K562 (cell line): ENCODE results near the gene KCNIP2. TPM values are rescaled to one million over a fixed set of nuclear protein-coding genes. Genes with fewer than 3 reads are reported as not detected.
A peak's percentile ranks its signal among the peaks of the same experiment; 100 is the strongest.

ENCODE experiments used
- ATAC-seq: fragments of 200-7000 bp; cut with Tn5 transposase; 3 replicates; pipeline ENCODE4 v1.9.1; 2020; ENCODE audit warnings: moderate library complexity
- BruUV-seq: library from RNA; stranded (reverse); fragments of 400-500 nt; replicated peaks from 2 replicates; lab custom pipeline; 2021; lab: Mats Ljungman, UMichigan
- CTCF ChIA-PET: fragments of 300-600 bp; formaldehyde crosslinking; extraction: SDS; loops from one replicate; lab custom pipeline; 2021; ENCODE audit warnings: low intra/inter-chr PET ratio; lab: Yijun Ruan, JAX
- POLR2A ChIA-PET: fragments of 300-600, 350-650 bp; sonication (Branson Sonifier 250); formaldehyde crosslinking; extraction: SDS; loops from one replicate; lab custom pipeline; 2021; ENCODE audit warnings: antibody characterized with exemption, inconsistent platforms; lab: Yijun Ruan, JAX
- DNase-seq, 4 experiments: peaks; one replicate each; pipeline versions ENCODE4 v3.0.0 to v3.0.0-alpha.2; 2011 to 2018; ENCODE audit warnings: low spot score in 3 of 4, mixed read lengths in 3 of 4; ENCODE audit errors: extremely low read depth in 1 of 4
- FAIRE-seq: peaks from 2 replicates; lab custom pipeline; 2011; peaks lifted over from hg19 to GRCh38; lab: Jason Lieb, UNC
- H2AFZ ChIP-seq: 2 replicates; pipeline ENCODE4 v1.6.0; 2011; ENCODE audit warnings: low read depth, low read length, control low read depth, inconsistent platforms
- H3K27ac ChIP-seq: fragments of 200-600 bp; 3 replicates; pipeline ENCODE4 v1.8.0; 2011; ENCODE audit warnings: low read depth, mild to moderate bottlenecking, control low read depth, inconsistent platforms, low read length, moderate library complexity, mixed read lengths; ENCODE audit errors: extremely low read depth
- H3K27me3 ChIP-seq, 2 experiments: fragments of 300-600 bp in 1 of 2; 2 replicates in 1 of 2; 3 replicates in 1 of 2; pipeline versions ENCODE4 v1.6.0 to v1.8.0; 2011; ENCODE audit warnings: inconsistent platforms in 2 of 2, low read length in 2 of 2, mild to moderate bottlenecking in 1 of 2, mixed read lengths in 1 of 2, moderate library complexity in 1 of 2; ENCODE audit not compliant: control insufficient read depth in 2 of 2, insufficient read depth in 2 of 2
- H3K36me3 ChIP-seq: fragments of 300-600 bp; 3 replicates; pipeline ENCODE4 v1.8.0; 2011; ENCODE audit warnings: mild to moderate bottlenecking, low read length, inconsistent platforms; ENCODE audit not compliant: control insufficient read depth, insufficient read depth
- H3K4me1 ChIP-seq, 2 experiments: fragments of 200-600 bp in 1 of 2; replicated peaks in 1 of 2; 2 replicates in 1 of 2; 3 replicates in 1 of 2; pipeline versions ENCODE4 v1.5.1 to v1.8.0; 2011; ENCODE audit warnings: inconsistent platforms in 2 of 2, low read length in 2 of 2, mild to moderate bottlenecking in 1 of 2, mixed read lengths in 1 of 2, moderate library complexity in 1 of 2; ENCODE audit not compliant: control insufficient read depth in 2 of 2, insufficient read depth in 2 of 2
- H3K4me2 ChIP-seq: 2 replicates; pipeline ENCODE4 v1.6.1; 2011; ENCODE audit warnings: low read length, control low read depth, inconsistent platforms, mixed read lengths; ENCODE audit not compliant: insufficient read depth
- H3K4me3 ChIP-seq: fragments of 200-600 bp; sonication (generic), shearing (Covaris generic); 2 replicates; pipeline ENCODE4 v1.5.1; 2016; ENCODE audit warnings: control low read depth, inconsistent platforms
- H3K79me2 ChIP-seq: fragments of 200-600 bp; 3 replicates; pipeline ENCODE4 v1.8.0; 2011; ENCODE audit warnings: low read length, inconsistent platforms; ENCODE audit not compliant: control insufficient read depth, insufficient read depth
- H3K9ac ChIP-seq, 2 experiments: 2 replicates each; pipeline versions ENCODE4 v1.6.0 to v1.6.1; 2011; ENCODE audit warnings: low read depth in 2 of 2, low read length in 2 of 2, control low read depth in 1 of 2, inconsistent platforms in 1 of 2, mild to moderate bottlenecking in 1 of 2, mixed read lengths in 1 of 2; ENCODE audit not compliant: insufficient read depth in 1 of 2
- H3K9me1 ChIP-seq: one replicate; pipeline ENCODE4 v1.6.0; 2011; ENCODE audit warnings: inconsistent platforms, mild to moderate bottlenecking, low read length, moderate library complexity; ENCODE audit not compliant: control insufficient read depth, insufficient read depth
- H3K9me3 ChIP-seq: replicated peaks from 2 replicates; pipeline ENCODE4 v1.5.1; 2011; ENCODE audit warnings: low read depth, low read length, inconsistent platforms; ENCODE audit not compliant: control insufficient read depth, insufficient read depth
- H4K20me1 ChIP-seq: replicated peaks from 2 replicates; pipeline ENCODE4 v1.6.1; 2011; ENCODE audit warnings: low read length, inconsistent platforms, mixed read lengths; ENCODE audit not compliant: control insufficient read depth, insufficient read depth
- ADNP ChIP-seq: fragments of 200-800 bp; sonication (Bioruptor generic); IDR thresholded peaks from 2 replicates; pipeline ENCODE4 v1.6.1; 2016; ENCODE audit warnings: missing genetic modification characterization, missing compliant biosample characterization
- C11orf30 ChIP-seq: fragments of 450-650 bp; IDR thresholded peaks from 2 replicates; pipeline ENCODE4 v1.6.1; 2016; ENCODE audit warnings: low read depth, mild to moderate bottlenecking
- E2F3 ChIP-seq: fragments of 250-450 bp; sonication (Bioruptor Pico); IDR thresholded peaks from 2 replicates; pipeline ENCODE4 v1.4.0; 2020; ENCODE audit warnings: mild to moderate bottlenecking
- EGR1 ChIP-seq: fragments of 450-650 bp; conservative IDR thresholded peaks from 2 replicates; pipeline ENCODE4 v1.6.1; 2017; ENCODE audit warnings: mild to moderate bottlenecking
- PRDM10 ChIP-seq: fragments of 450-650 bp; IDR thresholded peaks from 2 replicates; pipeline ENCODE4 v1.6.1; 2018; ENCODE audit not compliant: partially characterized antibody
- SPI1 ChIP-seq: IDR thresholded peaks from 2 replicates; pipeline ENCODE4 v1.6.1; 2011; ENCODE audit warnings: low read depth, low read length, control low read depth, borderline replicate concordance
- SRF ChIP-seq, 2 experiments: fragments of 250-450, 450-650 bp in 1 of 2; sonication (Bioruptor Pico) in 1 of 2; sonication (generic) in 1 of 2; formaldehyde crosslinking; IDR thresholded peaks; 2 replicates each; pipeline versions ENCODE4 v1.5.0 to v1.5.1; 2020 to 2022; ENCODE audit warnings: mild to moderate bottlenecking in 1 of 2, missing genetic modification reagents in 1 of 2
- TCFL5 ChIP-seq: fragments of 250-450 bp; sonication (Bioruptor Pico); conservative IDR thresholded peaks from 2 replicates; pipeline ENCODE4 v1.6.1; 2021; ENCODE audit warnings: mild to moderate bottlenecking, moderate library complexity, matching md5 sums
- VEZF1 ChIP-seq: fragments of 200-800 bp; sonication (Bioruptor generic); IDR thresholded peaks from 2 replicates; pipeline ENCODE4 v1.6.1; 2017; ENCODE audit warnings: missing genetic modification characterization, missing compliant biosample characterization
- ZBTB33 ChIP-seq: sonication (generic); formaldehyde crosslinking; IDR thresholded peaks from 2 replicates; pipeline ENCODE4 v1.8.1; 2023; ENCODE audit warnings: mild to moderate bottlenecking, missing genetic modification reagents
- ZNF639 ChIP-seq, 2 experiments: fragments of 200-800 bp in 1 of 2; sonication (Bioruptor generic) in 1 of 2; sonication (generic) in 1 of 2; formaldehyde crosslinking in 1 of 2; IDR thresholded peaks in 1 of 2; conservative IDR thresholded peaks in 1 of 2; 2 replicates each; pipeline versions ENCODE4 v1.5.0 to v1.6.1; 2016 to 2020; ENCODE audit warnings: missing compliant biosample characterization in 1 of 2, missing genetic modification characterization in 1 of 2, missing genetic modification reagents in 1 of 2
- WGBS: fragments of 100-300 bp; shearing (Covaris generic); methylation state at CpG from one replicate; pipeline ENCODE4 v1.1.6; 2016; ENCODE audit warnings: low coverage, mixed read lengths; ENCODE audit not compliant: insufficient coverage; ENCODE audit errors: missing lambda C conversion rate; 5-methylcytosine and 5-hydroxymethylcytosine counted together
- in situ Hi-C: fragments of 300-500 bp; cut with MboI; formaldehyde crosslinking; loops from 4 replicates; pipeline ENCODE4 v1.15.0; 2018; ENCODE audit warnings: inconsistent platforms, mixed read lengths
- intact Hi-C: fragments of 100-400 bp; cut with micrococcal nuclease; formaldehyde crosslinking; loops from 2 replicates; pipeline ENCODE4 v1.14.2; 2022
- polyA plus RNA-seq, 8 experiments: library from polyadenylated mRNA; depleted of rRNA in 4 of 8; stranded (reverse) in 5 of 8; unstranded in 3 of 8; fragments of >200 nt; fragmentation: Nextera tagmentation in 2 of 8; fragmentation: Illumina TruSeq in 1 of 8; extraction: Ambion mirVana in 2 of 8; extraction: Trizol in 1 of 8; gene quantifications; 2 replicates each; pipeline versions ENCODE4 v1.2.1 to v1.2.3, GENCODE V29; 2011 to 2014; ENCODE audit warnings: inconsistent platforms in 1 of 8, missing spikeins in 1 of 8
- total RNA-seq, 7 experiments: library from RNA; depleted of rRNA in 6 of 7; stranded (reverse); fragments of >200 nt in 6 of 7; fragmentation: Illumina TruSeq in 2 of 7; extraction: Trizol in 2 of 7; gene quantifications; 2 replicates each; pipeline versions ENCODE4 v1.2.1 to v1.2.3, GENCODE V29; 2011 to 2021; ENCODE audit warnings: low replicate concordance in 1 of 7

The KCNIP2 gene
- total and polyA plus RNA-seq, 9 of the 15 experiments (the other 6 are each of a cell fraction or from before 2014, with no cell fraction given) = 2.5 to 7.6 (median 4.1) TPM

GRCh38 chr10:101829561-101830315, 13.9 kb downstream of the KCNIP2 start:
- no peaks in the 10 kb centered on the region for H3K27me3 ChIP-seq
- H3K27ac ChIP-seq = peak overlapping the region; percentile 67
- in situ Hi-C loops (loop anchor here (25.0 kb wide), 4 partner anchors 533 to 783 kb away; partner anchors contain the start of genes ACTR1A, CUEDC2 and SUFU), intact Hi-C loops (no loop called here)
- no peaks in the 10 kb centered on the region for H3K9me3 ChIP-seq
- 12% methylated on average over 7 of the region's 31 CpGs for WGBS
- DNase-seq = peak; percentile 80 to 93 (median 86)
- peak overlapping the region; percentile 14 to 88; a peak in 3 of 4 replicates for H3K9ac ChIP-seq
- ChIA-PET POLR2A (interaction anchor here (0.5 to 3.7 kb wide), 4 partner anchors 12 to 861 kb away, joined by 3 to 19 read pairs (median 3); partner anchors contain the start of genes ARMH3 and OGA), CTCF (no interaction called here)
- FAIRE-seq = no peak
- peaks cover 9% of the 10 kb centered on the region for H3K9me1 ChIP-seq
- ATAC-seq = peak; percentile 69
- peaks cover 30% of the 10 kb centered on the region; the same call in 2 of the 3 replicates for H3K36me3 ChIP-seq
- H3K4me3 ChIP-seq = peak overlapping the region; percentile 38
- H2AFZ ChIP-seq = no peak overlapping the region
- peaks cover 18% of the 10 kb centered on the region for H3K79me2 ChIP-seq
- H3K4me1 ChIP-seq = peaks cover 46 to 53% of the 10 kb centered on the region in 2 experiments
- peak overlapping the region; percentile 83 for H3K4me2 ChIP-seq
- no TSS peak for BruUV-seq
- H4K20me1 ChIP-seq = 0 out of 2 replicates have a peak, but pooled peaks cover 6% of the 10 kb centered on the region
- TF ChIP-seq SPI1 (peak; percentile 40; the same call in 1 of the 2 replicates), ADNP (tag) (no peak), ZBTB33 (CRISPR knock-in tag) (no peak), TCFL5 (no peak), SRF (CRISPR knock-in tag; IDR thresholded peaks at IDR 0.05) (no peak), EGR1 (peak; percentile 47), C11orf30 (no peak), VEZF1 (CRISPR knock-in tag) (peak; percentile 57), ZNF639 (CRISPR knock-in tag; conservative IDR thresholded peaks at IDR 0.05 in 1 of 2, IDR thresholded peaks at IDR 0.05 in 1 of 2) (no peak), E2F3 (CRISPR knock-in tag) (no peak), PRDM10 (peak; percentile 91)
